PC-3 (cell line): ENCODE data around the gene LHFPL3. TPM values are rescaled to one million over a fixed set of nuclear protein-coding genes. Genes with fewer than 3 reads are reported as not detected.

ENCODE experiments used
- ATAC-seq: fragments of 200-7000 bp; cut with Tn5 transposase; 2 replicates; pipeline ENCODE4 v1.9.1; 2020; ENCODE audit warnings: mild to moderate bottlenecking, moderate library complexity
- BruUV-seq: library from RNA; stranded (reverse); fragments of 400-500 nt; replicated peaks from 2 replicates; lab custom pipeline; 2021; lab: Mats Ljungman, UMichigan
- CTCF ChIA-PET: fragments of 300-600 bp; sonication (Branson Sonifier 250); formaldehyde crosslinking; loops from one replicate; lab custom pipeline; 2022; ENCODE audit warnings: antibody characterized with exemption; lab: Charles Lee
- POLR2A ChIA-PET: fragments of 300-600 bp; sonication (Branson Sonifier 250); formaldehyde crosslinking; loops from one replicate; lab custom pipeline; 2022; ENCODE audit warnings: antibody characterized with exemption; ENCODE audit not compliant: unreplicated experiment; lab: Charles Lee
- DNase-seq: peaks from one replicate; pipeline ENCODE4 v3.0.0-alpha.2; 2015
- H2AFZ ChIP-seq: fragments of 300-600 bp; sonication (generic); 2 replicates; pipeline ENCODE4 v1.6.0; 2016; ENCODE audit warnings: antibody characterized with exemption, low read length
- H3F3A ChIP-seq: fragments of 300-600 bp; sonication (generic); one replicate; pipeline ENCODE4 v1.6.0; 2017; ENCODE audit warnings: antibody characterized with exemption, low read length, control low read depth, mild to moderate bottlenecking; ENCODE audit not compliant: unreplicated experiment
- H3K27ac ChIP-seq: fragments of 300-600 bp; sonication (generic); 2 replicates; pipeline ENCODE4 v1.5.1; 2016; ENCODE audit warnings: mild to moderate bottlenecking, low read length
- H3K27me3 ChIP-seq: fragments of 300-600 bp; sonication (generic); 2 replicates; pipeline ENCODE4 v1.6.1; 2016; ENCODE audit warnings: low read length, mixed read lengths
- H3K36me3 ChIP-seq: fragments of 300-600 bp; sonication (generic); 2 replicates; pipeline ENCODE4 v1.6.1; 2016; ENCODE audit warnings: low read depth, mixed run types, low read length, mixed read lengths
- H3K4me1 ChIP-seq: fragments of 300-600 bp; sonication (generic); 2 replicates; pipeline ENCODE4 v1.5.1; 2016; ENCODE audit warnings: low read length; ENCODE audit not compliant: insufficient read depth
- H3K4me2 ChIP-seq: fragments of 300-600 bp; sonication (generic); 2 replicates; pipeline ENCODE4 v1.6.0; 2016; ENCODE audit warnings: low read length
- H3K4me3 ChIP-seq: fragments of 300-600 bp; sonication (generic); 2 replicates; pipeline ENCODE4 v1.5.1; 2016; ENCODE audit warnings: mild to moderate bottlenecking, low read length, mixed read lengths
- H3K79me2 ChIP-seq: fragments of 300-600 bp; sonication (generic); 2 replicates; pipeline ENCODE4 v1.6.1; 2017; ENCODE audit warnings: low read length, mixed read lengths
- H3K9ac ChIP-seq: fragments of 300-600 bp; sonication (generic); 2 replicates; pipeline ENCODE4 v1.6.0; 2016; ENCODE audit warnings: mild to moderate bottlenecking, low read length
- H3K9me2 ChIP-seq: fragments of 300-600 bp; sonication (generic); replicated peaks from 2 replicates; pipeline ENCODE4 v1.6.1; 2016; ENCODE audit warnings: mixed run types, low read length, mixed read lengths
- H3K9me3 ChIP-seq: fragments of 300-600 bp; sonication (generic); 2 replicates; pipeline ENCODE4 v1.6.1; 2016; ENCODE audit warnings: low read length, mixed read lengths
- H4K20me1 ChIP-seq: fragments of 300-600 bp; sonication (generic); 2 replicates; pipeline ENCODE4 v1.6.1; 2016; ENCODE audit warnings: low read length, mixed read lengths
- CTCF ChIP-seq: fragments of 300-600 bp; sonication (generic); conservative IDR thresholded peaks from 2 replicates; pipeline ENCODE4 v1.5.1; 2017; ENCODE audit warnings: antibody characterized with exemption, low read depth, mild to moderate bottlenecking, low read length
- EZH2 ChIP-seq: fragments of 300-600 bp; sonication (generic); IDR thresholded peaks from one replicate; pipeline ENCODE4 v1.6.1; 2017; ENCODE audit warnings: antibody characterized with exemption, mild to moderate bottlenecking, low read length; ENCODE audit not compliant: unreplicated experiment
- EZH2phosphoT487 ChIP-seq: fragments of 300-600 bp; sonication (generic); IDR thresholded peaks from 2 replicates; pipeline ENCODE4 v1.6.1; 2018; ENCODE audit warnings: mild to moderate bottlenecking, antibody characterized with exemption, low read length, borderline replicate concordance
- intact Hi-C: fragments of 100-400 bp; cut with micrococcal nuclease; formaldehyde crosslinking; loops from 2 replicates; pipeline ENCODE4 v1.9.0; 2023
- total RNA-seq: library from RNA; depleted of rRNA; stranded (reverse); fragments of >200 nt; gene quantifications from 2 replicates; pipeline ENCODE4 v1.2.3, GENCODE V29; 2014

Gene LHFPL3
- total RNA-seq, 1 experiment from 2014 or later, result not detected

- peak overlapping the region; percentile 70 for H3K4me2 ChIP-seq
- POLR2A ChIA-PET, result interaction anchor here (0.6 kb wide), 1 partner anchor 1353 kb away, joined by 5 read pairs; no protein-coding TSS in a partner anchor
- TF ChIP-seq CTCF, result no peak
- TF ChIP-seq EZH2, result no peak
- TF ChIP-seq EZH2phosphoT487, result no peak
Measured at GRCh38 chr7:104945599-104945956, 617.2 kb downstream of the LHFPL3 start.

GRCh38 chr7:104946338-104946737 is 617.9 kb downstream of the LHFPL3 start:
- no peak for ATAC-seq
- ChIA-PET POLR2A (interaction anchor here (0.7 kb wide), 1 partner anchor 41 kb away, joined by 4 read pairs; no protein-coding TSS in a partner anchor), CTCF (no interaction called here)
- Histone ChIP-seq H3K9ac (peak overlapping the region; percentile 95), H3K36me3 (no peaks in the 10 kb centered on the region), H2AFZ (no peak overlapping the region), H3F3A (no peaks in the 10 kb centered on the region), H3K79me2 (no peaks in the 10 kb centered on the region), H3K4me3 (no peak overlapping the region), H3K27me3 (no peaks in the 10 kb centered on the region), H3K9me3 (no peaks in the 10 kb centered on the region), H3K27ac (peak overlapping the region; percentile 100), H3K4me1 (peaks cover 18% of the 10 kb centered on the region), H3K4me2 (no peak overlapping the region), H4K20me1 (no peaks in the 10 kb centered on the region), H3K9me2 (no peaks in the 10 kb centered on the region)
- BruUV-seq, result no TSS peak
- TF ChIP-seq CTCF, result no peak
- TF ChIP-seq EZH2, result no peak
- no peak for TF ChIP-seq EZH2phosphoT487
- DNase-seq, result no peak
- intact Hi-C loops, result no loop called here

More at GRCh38 chr7:104945599-104945956, 617.2 kb downstream of the LHFPL3 start:
- H3K79me2 ChIP-seq, result no peaks in the 10 kb centered on the region
- 0 out of 2 replicates have a peak overlapping the region, but pooled peaks have one; percentile 5 for H2AFZ ChIP-seq
- H3K9me2 ChIP-seq, result no peaks in the 10 kb centered on the region
- peak overlapping the region; percentile 100 for H3K27ac ChIP-seq
- intact Hi-C loops, result loop anchor here (1.0 kb wide), 4 partner anchors 12 to 69 kb away; partner anchors contain the start of gene KMT2E
- H3K36me3 ChIP-seq, result no peaks in the 10 kb centered on the region
- H3K9me3 ChIP-seq, result no peaks in the 10 kb centered on the region
- ATAC-seq (no peak), DNase-seq (no peak)
- CTCF ChIA-PET, result interaction anchor here (0.5 to 1.2 kb wide), 5 partner anchors 26 to 539 kb away, joined by 3 to 7 read pairs (median 4); no protein-coding TSS in a partner anchor
- no peaks in the 10 kb centered on the region for H3F3A ChIP-seq
- H3K9ac ChIP-seq, result peak overlapping the region; percentile 95
- peaks cover 18% of the 10 kb centered on the region for H3K4me1 ChIP-seq
- no peaks in the 10 kb centered on the region for H4K20me1 ChIP-seq
- H3K27me3 ChIP-seq, result no peaks in the 10 kb centered on the region
- TSS peak; percentile 99 for BruUV-seq
- peak overlapping the region; percentile 32; the same call in 1 of the 2 replicates for H3K4me3 ChIP-seq

GRCh38 chr7:104950006-104950405 is 621.6 kb downstream of the LHFPL3 start:
- H3K27me3 ChIP-seq, result no peaks in the 10 kb centered on the region
- DNase-seq, result no peak
- no peaks in the 10 kb centered on the region for H3K36me3 ChIP-seq
- H3K4me1 ChIP-seq, result peaks cover 14% of the 10 kb centered on the region
- no peak overlapping the region for H2AFZ ChIP-seq
- ATAC-seq, result no peak
- CTCF ChIA-PET, result no interaction called here
- H3K4me2 ChIP-seq, result no peak overlapping the region
- H4K20me1 ChIP-seq, result no peaks in the 10 kb centered on the region
- no peaks in the 10 kb centered on the region for H3K9me2 ChIP-seq
- no peaks in the 10 kb centered on the region for H3K9me3 ChIP-seq
- no peak overlapping the region for H3K9ac ChIP-seq
- H3K4me3 ChIP-seq, result no peak overlapping the region
- no peak overlapping the region for H3K27ac ChIP-seq
- no peaks in the 10 kb centered on the region for H3F3A ChIP-seq
- intact Hi-C loops, result no loop called here
- TF ChIP-seq EZH2 (no peak), EZH2phosphoT487 (no peak), CTCF (no peak)
- POLR2A ChIA-PET, result no interaction called here
- H3K79me2 ChIP-seq, result no peaks in the 10 kb centered on the region
- no TSS peak for BruUV-seq
